Heart left ventricle (tissue), 16 donors: ENCODE results near the gene NIT2. TPM values are rescaled to one million over a fixed set of nuclear protein-coding genes. Genes with fewer than 3 reads are reported as not detected.
"Not testable (repeated sequence)": the region's sequence is repeated elsewhere in the genome, so short reads cannot be mapped to it uniquely, and the experiment has no call there.

Source experiments
- ATAC-seq, 4 donors: fragments of 200-7000 bp; cut with Tn5 transposase; one replicate each; pipeline ENCODE4 v1.9.1; 2020 to 2022; ENCODE audit warnings: moderate library complexity in 4 of 4, mild to moderate bottlenecking in 3 of 4, moderate number of reproducible peaks in 1 of 4
- DNase-seq, 5 donors: peaks; one replicate each; pipeline ENCODE4 v3.0.0-alpha.2; 2020
- H3K27ac ChIP-seq, 12 donors: fragments of 200-600 bp; sonication (generic) in 4 of 12; one replicate each; pipeline versions ENCODE4 v1.5.0 to v1.8.0; 2016 to 2022; ENCODE audit warnings: mild to moderate bottlenecking in 2 of 12
- H3K27me3 ChIP-seq, 9 donors: fragments of 200-600 bp; sonication (generic) in 2 of 9; one replicate each; pipeline versions ENCODE4 v1.5.1 to v1.8.0; 2016 to 2022; ENCODE audit warnings: mild to moderate bottlenecking in 3 of 9
- H3K36me3 ChIP-seq, 9 donors: fragments of 200-600 bp; sonication (generic) in 2 of 9; one replicate each; pipeline versions ENCODE4 v1.5.0 to v1.8.0; 2018 to 2022; ENCODE audit warnings: mild to moderate bottlenecking in 2 of 9
- H3K4me1 ChIP-seq, 12 donors: fragments of 200-600 bp; sonication (generic) in 4 of 12; one replicate each; pipeline versions ENCODE4 v1.5.0 to v1.8.0; 2016 to 2022; ENCODE audit warnings: mild to moderate bottlenecking in 3 of 12
- H3K4me3 ChIP-seq, 12 donors: fragments of 200-600 bp; sonication (generic) in 4 of 12; one replicate each; pipeline versions ENCODE4 v1.5.0 to v1.8.0; 2017 to 2022; ENCODE audit warnings: mild to moderate bottlenecking in 9 of 12, moderate library complexity in 4 of 12
- H3K9me3 ChIP-seq, 12 donors: fragments of 200-600 bp; sonication (generic) in 4 of 12; one replicate each; pipeline versions ENCODE4 v1.5.0 to v1.8.0; 2016 to 2022; ENCODE audit warnings: mild to moderate bottlenecking in 1 of 12
- POLR2A ChIP-seq, 2 donors: fragments of 450-650 bp; IDR thresholded peaks; one replicate each; pipeline ENCODE4 v1.6.1; 2017; ENCODE audit warnings: antibody characterized with exemption in 2 of 2, mild to moderate bottlenecking in 2 of 2, moderate library complexity in 2 of 2
- WGBS, 4 donors: extraction: QIAGEN DNeasy Blood & Tissue Kit in 2 of 4; methylation state at CpG; one replicate each; pipeline versions ENCODE4 v1.1.5 to v1.1.7; 2013 to 2018; 5-methylcytosine and 5-hydroxymethylcytosine counted together
- intact Hi-C, 10 donors: fragments of 100-400 bp; cut with DNase I; formaldehyde crosslinking; loops; one replicate each; pipeline versions ENCODE4 v1.11.1 to v1.14.2; 2022
- polyA plus RNA-seq, 2 donors: library from polyadenylated mRNA; stranded (reverse); fragments of 200-250 nt; gene quantifications; one replicate each; pipeline ENCODE4 v1.2.3, GENCODE V29; 2013
- total RNA-seq, 9 donors: library from RNA; depleted of rRNA in 2 of 9; stranded (reverse); fragments of >200 nt in 2 of 9; fragmentation: NEBNext Ultra II Directional in 3 of 9; extraction: Animal tissue kit (Norgen Biotek cat#: 25700) in 3 of 9; gene quantifications; one replicate each; pipeline versions ENCODE4 v1.1.0 to v1.2.4, GENCODE V29; 2016 to 2023
- TF ChIP-seq, protein P1 (sequence below), 12 donors: fragments of 200-600 bp; sonication (generic) in 4 of 12; IDR thresholded peaks; one replicate each; pipeline versions ENCODE4 v1.5.0 to v1.8.0; 2018 to 2022; ENCODE audit warnings: antibody characterized with exemption in 12 of 12, mild to moderate bottlenecking in 5 of 12
- donor health status: ischemic (EF 13 %, LVEDD 7.1; RV severe dilation, severe dysfunction).
- donor health status: healthy with polysubstance abuse.
- donor health status: DM: no; HTN: yes; CAD: no.
- donor health status: DM: no; HTN: no; CAD: no.
- donor health status: ischemic (EF 25% LVEDD 6.9; RV normal size, moderate dysfunction).
- donor health status: ischemic (EF 25% LVEDD 5.7; RV mildly dilated, moderate dysfunction).
- donor health status: healthy.
- donor health status: DM: yes; HTN: yes; CAD: no.
- donor health status: ischemic (EF 35%, LVEDD 5.7; RV mildly dilated, moderate dysfunction).
- donor health status: nonischemic (EF 11% LVEDD 7.7; RV severe dilation, severe dysfunction).
- donor health status: DM: yes; HTN: yes; CAD: no.
- donor health status: PGD.
- donor health status: ischemic (EF 29% LVEDD 5.4; RV normal size, mild dysfunction).
- donor health status: nonischemic (EF 23%, LVEDD 6.1; RV moderate dilation, normal function).

NIT2 gene
- total and polyA plus RNA-seq, 11 donors = 11.6 to 50.9 (median 31.1) TPM

DNA sequence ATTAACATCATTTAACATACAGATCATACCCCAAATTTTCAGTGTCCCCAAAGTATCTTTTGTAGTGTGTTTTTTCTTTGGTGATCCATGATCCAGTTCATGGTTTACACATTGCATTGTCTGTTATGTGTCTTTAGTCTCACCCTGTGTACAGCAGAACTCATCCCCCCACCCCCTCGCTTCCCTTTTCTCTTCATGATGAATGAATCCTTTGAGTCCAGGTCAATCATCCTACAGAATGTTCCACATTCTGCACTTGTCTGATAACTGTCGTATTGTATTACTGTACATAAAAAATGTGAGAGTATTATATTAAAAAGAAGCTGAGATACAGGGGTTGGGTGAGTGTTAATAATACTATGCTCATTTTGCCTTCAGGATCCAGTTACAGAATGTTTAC is 14.6 kb upstream of the NIT2 start:
- 87 to 94% (median 91%) methylated on average over 2 of the region's 2 CpGs for WGBS, 4 donors
- Histone ChIP-seq H3K27ac (no peak overlapping the region), H3K36me3 (peaks cover 3 to 93% (median 76%) of the 10 kb centered on the region in 9 donors), H3K4me1 (peaks cover 0 to 10% (median 0%) of the 10 kb centered on the region in 12 donors), H3K4me3 (no peak overlapping the region), H3K27me3 (no peaks in the 10 kb centered on the region), H3K9me3 (no peaks in the 10 kb centered on the region)
- TF ChIP-seq, protein P1, sequence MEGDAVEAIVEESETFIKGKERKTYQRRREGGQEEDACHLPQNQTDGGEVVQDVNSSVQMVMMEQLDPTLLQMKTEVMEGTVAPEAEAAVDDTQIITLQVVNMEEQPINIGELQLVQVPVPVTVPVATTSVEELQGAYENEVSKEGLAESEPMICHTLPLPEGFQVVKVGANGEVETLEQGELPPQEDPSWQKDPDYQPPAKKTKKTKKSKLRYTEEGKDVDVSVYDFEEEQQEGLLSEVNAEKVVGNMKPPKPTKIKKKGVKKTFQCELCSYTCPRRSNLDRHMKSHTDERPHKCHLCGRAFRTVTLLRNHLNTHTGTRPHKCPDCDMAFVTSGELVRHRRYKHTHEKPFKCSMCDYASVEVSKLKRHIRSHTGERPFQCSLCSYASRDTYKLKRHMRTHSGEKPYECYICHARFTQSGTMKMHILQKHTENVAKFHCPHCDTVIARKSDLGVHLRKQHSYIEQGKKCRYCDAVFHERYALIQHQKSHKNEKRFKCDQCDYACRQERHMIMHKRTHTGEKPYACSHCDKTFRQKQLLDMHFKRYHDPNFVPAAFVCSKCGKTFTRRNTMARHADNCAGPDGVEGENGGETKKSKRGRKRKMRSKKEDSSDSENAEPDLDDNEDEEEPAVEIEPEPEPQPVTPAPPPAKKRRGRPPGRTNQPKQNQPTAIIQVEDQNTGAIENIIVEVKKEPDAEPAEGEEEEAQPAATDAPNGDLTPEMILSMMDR (IDR thresholded peaks at IDR 0.05) = no peak
- no peak for TF ChIP-seq POLR2A (IDR thresholded peaks at IDR 0.05)
- intact Hi-C loops = loop anchor here in 6 of 10 donors (5.0 to 10.0 kb wide), 3 partner anchors 267 to 275 kb away; no protein-coding TSS in a partner anchor
- ATAC-seq (no peak), DNase-seq (no peak)

GRCh38 chr3:100324044-100324443 is 10.5 kb upstream of the NIT2 start:
- peaks cover 3 to 85% (median 67%) of the 10 kb centered on the region in 9 donors for H3K36me3 ChIP-seq
- no peak for ATAC-seq

DNA sequence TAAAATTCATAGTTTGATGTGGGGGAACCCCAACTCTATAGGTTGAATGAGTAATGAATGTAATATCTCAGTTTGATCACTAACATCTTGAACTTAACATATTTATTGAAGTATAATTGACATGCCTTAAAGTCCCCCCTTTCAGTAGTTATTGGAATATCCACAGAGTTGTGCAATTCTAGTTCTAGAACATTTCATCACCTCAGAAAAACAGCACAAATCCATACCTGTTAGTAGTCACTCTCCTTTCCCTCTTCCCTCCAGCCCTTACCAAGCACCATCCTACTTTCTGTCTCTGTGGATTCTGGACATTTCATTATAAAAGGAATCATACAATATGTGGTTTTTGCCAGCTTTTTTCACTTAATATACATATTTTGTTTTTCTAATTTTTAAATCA is 8.7 kb upstream of the NIT2 start:
- intact Hi-C loops = no loop called here

More at GRCh38 chr3:100324044-100324443, 10.5 kb upstream of the NIT2 start:
- Histone ChIP-seq H3K4me1 (no peaks in the 10 kb centered on the region), H3K9me3 (peaks cover 0 to 4% (median 0%) of the 10 kb centered on the region in 12 donors), H3K27ac (no peak overlapping the region), H3K27me3 (no peaks in the 10 kb centered on the region), H3K4me3 (no peak overlapping the region)
- intact Hi-C loops = no loop called here
- DNase-seq = no peak
- TF ChIP-seq, protein P1 (IDR thresholded peaks at IDR 0.05) = no peak
- TF ChIP-seq POLR2A (IDR thresholded peaks at IDR 0.05) = no peak

DNA sequence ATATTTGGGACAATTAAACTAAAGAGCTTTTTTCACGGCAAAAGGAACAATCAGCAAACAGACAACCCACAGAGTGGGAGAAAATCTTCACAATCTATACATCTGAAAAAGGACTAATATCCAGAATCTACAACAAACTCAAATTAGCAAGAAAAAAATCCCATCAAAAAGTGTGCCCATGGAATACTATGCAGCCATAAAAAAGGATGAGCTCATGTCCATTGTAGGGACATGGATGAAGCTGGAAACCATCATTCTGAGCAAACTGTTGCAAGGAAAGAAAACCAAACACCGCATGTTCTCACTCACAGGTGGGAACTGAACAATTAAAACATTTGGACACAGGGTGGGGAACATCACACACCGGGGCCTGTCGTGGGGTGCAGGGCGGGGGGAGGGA is 7.2 kb upstream of the NIT2 start:
- H3K4me3 ChIP-seq, ATAC-seq, H3K27ac ChIP-seq, H3K9me3 ChIP-seq, DNase-seq, intact Hi-C loops, H3K4me1 ChIP-seq, H3K27me3 ChIP-seq: not testable (repeated sequence)
- peaks cover 0 to 52% (median 35%) of the 10 kb centered on the region in 9 donors for H3K36me3 ChIP-seq
- 96 to 98% (median 98%) methylated on average over 5 of the region's 5 CpGs for WGBS, 4 donors

More for the DNA sequence above, 8.7 kb upstream of the NIT2 start:
- H3K4me1 ChIP-seq = no peaks in the 10 kb centered on the region
- no peak overlapping the region for H3K4me3 ChIP-seq
- DNase-seq = no peak
- H3K27me3 ChIP-seq = no peaks in the 10 kb centered on the region
- ATAC-seq = no peak
- TF ChIP-seq POLR2A (IDR thresholded peaks at IDR 0.05) = no peak
- TF ChIP-seq, protein P1 (IDR thresholded peaks at IDR 0.05) = no peak
- peaks cover 0 to 67% (median 50%) of the 10 kb centered on the region in 9 donors for H3K36me3 ChIP-seq
- peaks cover 0 to 4% (median 0%) of the 10 kb centered on the region in 12 donors for H3K9me3 ChIP-seq
- no peak overlapping the region for H3K27ac ChIP-seq
